Spleen (tissue), 11 donors: ENCODE measurements around the gene PPIA. TPM values are rescaled to one million over a fixed set of nuclear protein-coding genes. Genes with fewer than 3 reads are reported as not detected.

Experiments used
- DNase-seq: peaks from one replicate; pipeline ENCODE4 v3.0.0-alpha.2; 2020
- H3K27ac ChIP-seq, 8 donors: fragments of 200-600 bp; sonication (generic) in 7 of 8; 1 replicate in 4 of 8; 2 replicates in 4 of 8; pipeline versions ENCODE4 v1.5.0 to v1.8.0; 2016 to 2021; ENCODE audit warnings: inconsistent platforms in 4 of 8, mild to moderate bottlenecking in 4 of 8, moderate library complexity in 1 of 8
- H3K27me3 ChIP-seq, 7 donors: fragments of 200-600 bp; sonication (generic) in 6 of 7; replicated peaks in 1 of 7; 1 replicate in 4 of 7; 2 replicates in 3 of 7; pipeline versions ENCODE4 v1.5.0 to v1.8.0; 2016 to 2021; ENCODE audit warnings: inconsistent platforms in 3 of 7, mild to moderate bottlenecking in 1 of 7
- H3K36me3 ChIP-seq, 6 donors: fragments of 200-600 bp; sonication (generic) in 5 of 6; 1 replicate in 4 of 6; 2 replicates in 2 of 6; pipeline versions ENCODE4 v1.5.0 to v1.8.0; 2016 to 2021; ENCODE audit warnings: inconsistent platforms in 2 of 6
- H3K4me1 ChIP-seq, 6 donors: fragments of 200-600 bp; sonication (generic) in 5 of 6; 1 replicate in 3 of 6; 2 replicates in 3 of 6; pipeline versions ENCODE4 v1.5.0 to v1.8.0; 2016 to 2021; ENCODE audit warnings: inconsistent platforms in 3 of 6
- H3K4me3 ChIP-seq, 8 donors: fragments of 200-600 bp; sonication (generic) in 7 of 8; 1 replicate in 4 of 8; 2 replicates in 4 of 8; pipeline versions ENCODE4 v1.5.0 to v1.8.0; 2016 to 2021; ENCODE audit warnings: inconsistent platforms in 4 of 8, mild to moderate bottlenecking in 4 of 8, moderate library complexity in 2 of 8
- H3K9me3 ChIP-seq, 8 donors: fragments of 200-600 bp; sonication (generic) in 7 of 8; 1 replicate in 4 of 8; 2 replicates in 4 of 8; pipeline versions ENCODE4 v1.5.0 to v1.8.0; 2016 to 2021; ENCODE audit warnings: inconsistent platforms in 4 of 8
- CTCF ChIP-seq, 11 experiments: fragments of 200-600 bp in 7 of 11; fragments of 450-650 bp in 4 of 11; sonication (generic) in 4 of 11; IDR thresholded peaks in 8 of 11; conservative IDR thresholded peaks in 3 of 11; 1 replicate in 7 of 11; 2 replicates in 4 of 11; pipeline versions ENCODE4 v1.4.0 to v1.8.0; 2016 to 2021; ENCODE audit warnings: antibody characterized with exemption in 11 of 11, inconsistent platforms in 4 of 11, mild to moderate bottlenecking in 1 of 11
- POLR2A ChIP-seq, 3 donors: fragments of 450-650 bp; IDR thresholded peaks; one replicate each; pipeline ENCODE4 v1.5.1; 2017; ENCODE audit warnings: antibody characterized with exemption in 3 of 3, mild to moderate bottlenecking in 1 of 3
- POLR2AphosphoS5 ChIP-seq, 3 donors: sonication (generic); formaldehyde crosslinking; IDR thresholded peaks; one replicate each; pipeline ENCODE4 v1.5.1; 2017; ENCODE audit warnings: antibody characterized with exemption in 3 of 3
- WGBS, 5 donors: extraction: QIAGEN DNeasy Blood & Tissue Kit in 3 of 5; methylation state at CpG; one replicate each; pipeline versions ENCODE4 v1.1.5 to v1.1.7; 2013 to 2018; 5-methylcytosine and 5-hydroxymethylcytosine counted together
- intact Hi-C: fragments of 100-400 bp; cut with DNase I; formaldehyde crosslinking; loops from one replicate; pipeline ENCODE4 v1.15.0; 2023; ENCODE audit warnings: low total_unique reads
- polyA plus RNA-seq, 3 donors: library from polyadenylated mRNA; stranded (reverse); fragments of 200-250 nt; gene quantifications; one replicate each; pipeline ENCODE4 v1.2.1, GENCODE V29; 2013
- total RNA-seq, 7 donors: library from RNA; depleted of rRNA in 3 of 7; stranded (reverse); fragments of >200 nt in 3 of 7; fragmentation: NEBNext Ultra II Directional in 4 of 7; extraction: Animal tissue kit (Norgen Biotek cat#: 25700) in 4 of 7; gene quantifications; one replicate each; pipeline versions ENCODE4 v1.1.0 to v1.2.1, GENCODE V29; 2016 to 2021
- donor health status: healthy with polysubstance abuse.
- donor health status: DM: no; HTN: no; CAD: no; lungs with moderate emphysema.
- donor health status: DM: no; HTN: no; CAD: no.
- donor health status: Bipolar disorder and iron deficiency.
- donor health status: healthy.
- donor health status: DM: no; HTN: no; CAD: no.
- donor health status: DM: yes; HTN: yes; CAD: no.

PPIA gene
- total and polyA plus RNA-seq, 10 donors: 877 to 3,651 (median 1,259) TPM

GRCh38 chr7:44805950-44806349 lies 9.5 kb downstream of the PPIA start:
- no peak for DNase-seq
- intact Hi-C loops: no loop called here

GRCh38 chr7:44808914-44809393 lies 12.5 kb downstream of the PPIA start:
- Histone ChIP-seq H3K36me3 (peaks cover 0 to 17% (median 14%) of the 10 kb centered on the region in 6 donors), H3K27me3 (no peaks in the 10 kb centered on the region), H3K4me1 (no peaks in the 10 kb centered on the region), H3K4me3 (no peak overlapping the region), H3K27ac (no peak overlapping the region), H3K9me3 (no peaks in the 10 kb centered on the region)
- WGBS, 5 donors: 85 to 91% (median 90%) methylated on average over 4 of the region's 4 CpGs
- intact Hi-C loops: no loop called here
- no peak for TF ChIP-seq POLR2A (IDR thresholded peaks at IDR 0.05)
- no peak for TF ChIP-seq CTCF (IDR thresholded peaks at IDR 0.05 in 8 of 11, conservative IDR thresholded peaks at IDR 0.05 in 3 of 11)
- DNase-seq: peak; percentile 29

More at GRCh38 chr7:44805950-44806349, 9.5 kb downstream of the PPIA start:
- peaks cover 0 to 47% (median 44%) of the 10 kb centered on the region in 6 donors for H3K36me3 ChIP-seq
- H3K4me1 ChIP-seq: peaks cover 0 to 5% (median 0%) of the 10 kb centered on the region in 6 donors
- no peaks in the 10 kb centered on the region for H3K27me3 ChIP-seq
- 86 to 97% (median 93%) methylated on average over 5 of the region's 5 CpGs for WGBS, 5 donors
- H3K4me3 ChIP-seq: no peak overlapping the region
- TF ChIP-seq CTCF (IDR thresholded peaks at IDR 0.05 in 8 of 11, conservative IDR thresholded peaks at IDR 0.05 in 3 of 11) (no peak), POLR2AphosphoS5 (IDR thresholded peaks at IDR 0.05) (no peak), POLR2A (IDR thresholded peaks at IDR 0.05) (no peak)
- H3K9me3 ChIP-seq: no peaks in the 10 kb centered on the region
- no peak overlapping the region for H3K27ac ChIP-seq

- Histone ChIP-seq H3K9me3 (no peaks in the 10 kb centered on the region), H3K27ac (no peak overlapping the region), H3K36me3 (no peaks in the 10 kb centered on the region), H3K4me1 (no peaks in the 10 kb centered on the region), H3K27me3 (no peaks in the 10 kb centered on the region), H3K4me3 (no peak overlapping the region)
- DNase-seq: no peak
- intact Hi-C loops: no loop called here
- TF ChIP-seq POLR2AphosphoS5 (IDR thresholded peaks at IDR 0.05) (no peak), CTCF (IDR thresholded peaks at IDR 0.05 in 8 of 11, conservative IDR thresholded peaks at IDR 0.05 in 3 of 11) (no peak), POLR2A (IDR thresholded peaks at IDR 0.05) (no peak)
These were observed 14.6 kb downstream of the PPIA start for GRCh38 chr7:44811093-44811492.

- no peaks in the 10 kb centered on the region for H3K27me3 ChIP-seq
- H3K4me3 ChIP-seq: no peak overlapping the region
- WGBS, 5 donors: 95 to 99% (median 96%) methylated on average over 6 of the region's 6 CpGs
- H3K27ac ChIP-seq: no peak overlapping the region
- DNase-seq: no peak
- H3K4me1 ChIP-seq: no peaks in the 10 kb centered on the region
- no peak for TF ChIP-seq POLR2A (IDR thresholded peaks at IDR 0.05)
- TF ChIP-seq POLR2AphosphoS5 (IDR thresholded peaks at IDR 0.05): no peak
- no peak for TF ChIP-seq CTCF (IDR thresholded peaks at IDR 0.05 in 8 of 11, conservative IDR thresholded peaks at IDR 0.05 in 3 of 11)
- H3K9me3 ChIP-seq: no peaks in the 10 kb centered on the region
- intact Hi-C loops: no loop called here
- no peaks in the 10 kb centered on the region for H3K36me3 ChIP-seq
These were observed 15.1 kb downstream of the PPIA start for GRCh38 chr7:44811571-44811970.
